SK-N-SH (cell line): ENCODE results near the gene NOP16. TPM values are rescaled to one million over a fixed set of nuclear protein-coding genes. Genes with fewer than 3 reads are reported as not detected.

Source experiments
- CTCF ChIA-PET: fragments of 300-600, 350-600 bp; formaldehyde crosslinking; extraction: SDS; loops from one replicate; lab custom pipeline; 2021; lab: Yijun Ruan, JAX
- POLR2A ChIA-PET: fragments of 350-600 bp; sonication (Branson Sonifier 250); formaldehyde crosslinking; extraction: SDS; loops from one replicate; lab custom pipeline; 2020; ENCODE audit warnings: antibody characterized with exemption, inconsistent platforms; lab: Yijun Ruan, JAX
- DNase-seq: peaks from one replicate; pipeline ENCODE4 v3.0.0; 2012
- H2AFZ ChIP-seq: fragments of 200-600 bp; sonication (generic); 2 replicates; pipeline ENCODE4 v1.8.1; 2016; ENCODE audit warnings: antibody characterized with exemption, mild to moderate bottlenecking, low read depth
- H3F3A ChIP-seq: fragments of 200-600 bp; sonication (generic); replicated peaks from 2 replicates; pipeline ENCODE3; 2016; ENCODE audit warnings: antibody characterized with exemption, mild to moderate bottlenecking; ENCODE audit not compliant: insufficient read depth
- H3K27ac ChIP-seq, 2 experiments: fragments of 200-500 bp in 1 of 2; fragments of 200-600 bp in 1 of 2; sonication (Bioruptor generic) in 1 of 2; sonication (generic), shearing (Covaris generic) in 1 of 2; 2 replicates each; pipeline versions ENCODE4 v1.5.1 to v1.6.1; 2014 to 2016; ENCODE audit warnings: low read depth in 2 of 2, inconsistent platforms in 1 of 2, low read length in 1 of 2, mild to moderate bottlenecking in 1 of 2, mixed read lengths in 1 of 2
- H3K27me3 ChIP-seq: fragments of 200-600 bp; sonication (generic), shearing (Covaris generic); 2 replicates; pipeline ENCODE4 v1.6.1; 2016; ENCODE audit warnings: mixed run types; ENCODE audit not compliant: insufficient read depth
- H3K36me3 ChIP-seq, 2 experiments: fragments of 200-500 bp in 1 of 2; fragments of 200-600 bp in 1 of 2; sonication (Bioruptor generic) in 1 of 2; sonication (generic) in 1 of 2; replicated peaks in 1 of 2; 2 replicates each; pipeline versions ENCODE3 to v1.5.1; 2014 to 2016; ENCODE audit warnings: low read length in 1 of 2, mild to moderate bottlenecking in 1 of 2; ENCODE audit not compliant: insufficient read depth in 2 of 2, control insufficient read depth in 1 of 2
- H3K4me1 ChIP-seq, 2 experiments: fragments of 200-500 bp in 1 of 2; fragments of 200-600 bp in 1 of 2; sonication (Bioruptor generic) in 1 of 2; sonication (generic), shearing (Covaris generic) in 1 of 2; 2 replicates each; pipeline versions ENCODE4 v1.5.1 to v1.6.1; 2014 to 2016; ENCODE audit warnings: low read depth in 1 of 2, low read length in 1 of 2, mixed run types in 1 of 2; ENCODE audit not compliant: insufficient read depth in 2 of 2, control insufficient read depth in 1 of 2
- H3K4me2 ChIP-seq: fragments of 200-600 bp; sonication (generic), shearing (Covaris generic); 2 replicates; pipeline ENCODE4 v1.6.1; 2017; ENCODE audit warnings: mixed run types
- H3K4me3 ChIP-seq, 2 experiments: fragments of 200-500 bp in 1 of 2; fragments of 200-600 bp in 1 of 2; sonication (Bioruptor generic) in 1 of 2; sonication (generic), shearing (Covaris generic) in 1 of 2; 2 replicates each; pipeline versions ENCODE4 v1.5.1 to v1.8.1; 2014 to 2016; ENCODE audit warnings: low read depth in 2 of 2, inconsistent platforms in 1 of 2, low read length in 1 of 2, mild to moderate bottlenecking in 1 of 2, mixed read lengths in 1 of 2, moderate library complexity in 1 of 2
- H3K79me2 ChIP-seq: fragments of 200-600 bp; sonication (generic); 2 replicates; pipeline ENCODE4 v1.8.1; 2017; ENCODE audit warnings: mild to moderate bottlenecking; ENCODE audit not compliant: insufficient read depth
- H3K9ac ChIP-seq: fragments of 200-600 bp; sonication (generic); 2 replicates; pipeline ENCODE4 v1.6.1; 2017; ENCODE audit warnings: mixed run types
- H3K9me2 ChIP-seq: fragments of 200-600 bp; sonication (generic); 2 replicates; pipeline ENCODE4 v1.6.1; 2017; ENCODE audit warnings: mixed run types
- H3K9me3 ChIP-seq: fragments of 200-600 bp; sonication (generic); 2 replicates; pipeline ENCODE4 v1.6.1; 2017; ENCODE audit warnings: mixed run types, mild to moderate bottlenecking, moderate library complexity
- H4K20me1 ChIP-seq: fragments of 200-600 bp; sonication (generic); 2 replicates; pipeline ENCODE4 v1.6.1; 2017; ENCODE audit warnings: mild to moderate bottlenecking, mixed run types; ENCODE audit not compliant: insufficient read depth
- CHD2 ChIP-seq: fragments of 150-350 bp; IDR thresholded peaks from 2 replicates; pipeline ENCODE4 v1.6.1; 2018; ENCODE audit warnings: low read length; ENCODE audit not compliant: partially characterized antibody
- ELF1 ChIP-seq: IDR thresholded peaks from 2 replicates; pipeline ENCODE4 v1.4.0; 2012
- EZH2phosphoT487 ChIP-seq: fragments of 200-600 bp; sonication (generic); IDR thresholded peaks from 2 replicates; pipeline ENCODE4 v1.6.1; 2017; ENCODE audit warnings: low read depth, mixed run types, mild to moderate bottlenecking, antibody characterized with exemption, moderate library complexity, borderline replicate concordance
- GATA2 ChIP-seq: sonication (generic); formaldehyde crosslinking; IDR thresholded peaks from 2 replicates; pipeline ENCODE4 v1.5.0; 2020; ENCODE audit warnings: mild to moderate bottlenecking, missing genetic modification reagents
- POLR2AphosphoS5 ChIP-seq: IDR thresholded peaks from 2 replicates; pipeline ENCODE4 v1.6.1; 2012; ENCODE audit warnings: low read depth, low read length
- RAD21 ChIP-seq: IDR thresholded peaks from 2 replicates; pipeline ENCODE4 v1.6.1; 2012; ENCODE audit warnings: mild to moderate bottlenecking, low read length
- RXRA ChIP-seq: IDR thresholded peaks from 2 replicates; pipeline ENCODE4 v1.4.0; 2012; ENCODE audit warnings: low read depth, mild to moderate bottlenecking, borderline replicate concordance
- SIN3A ChIP-seq: IDR thresholded peaks from 2 replicates; pipeline ENCODE4 v1.6.1; 2012; ENCODE audit warnings: low read depth, mild to moderate bottlenecking, low read length, moderate library complexity, borderline replicate concordance
- SMC3 ChIP-seq: IDR thresholded peaks from 2 replicates; pipeline ENCODE4 v1.6.1; 2012; ENCODE audit warnings: low read depth, low read length, improper control_type of control experiment
- TEAD4 ChIP-seq: IDR thresholded peaks from 2 replicates; pipeline ENCODE4 v1.4.0; 2012; ENCODE audit warnings: mild to moderate bottlenecking, borderline replicate concordance; ENCODE audit not compliant: insufficient read depth
- WGBS: methylation state at CpG from one replicate; pipeline ENCODE4 v1.1.6; 2017; ENCODE audit warnings: low lambda C conversion rate; 5-methylcytosine and 5-hydroxymethylcytosine counted together
- polyA plus RNA-seq, 3 experiments: library from polyadenylated mRNA; depleted of rRNA; stranded (reverse); fragments of >200 nt; gene quantifications; 2 replicates each; pipeline ENCODE4 v1.2.3, GENCODE V29; 2012
- TF ChIP-seq, protein P1 (sequence below): IDR thresholded peaks from 2 replicates; pipeline ENCODE4 v1.4.0; 2012; ENCODE audit warnings: low read depth, borderline replicate concordance
- TF ChIP-seq, protein P2 (sequence below): IDR thresholded peaks from 2 replicates; pipeline ENCODE4 v1.4.0; 2012; ENCODE audit warnings: low read depth
- TF ChIP-seq, protein P3 (sequence below): IDR thresholded peaks from 2 replicates; pipeline ENCODE4 v1.4.0; 2012; ENCODE audit warnings: low read depth, borderline replicate concordance

Gene NOP16
- polyA plus RNA-seq, 1 of the 3 experiments (the other 2 are of a cell fraction) = 158 TPM

DNA sequence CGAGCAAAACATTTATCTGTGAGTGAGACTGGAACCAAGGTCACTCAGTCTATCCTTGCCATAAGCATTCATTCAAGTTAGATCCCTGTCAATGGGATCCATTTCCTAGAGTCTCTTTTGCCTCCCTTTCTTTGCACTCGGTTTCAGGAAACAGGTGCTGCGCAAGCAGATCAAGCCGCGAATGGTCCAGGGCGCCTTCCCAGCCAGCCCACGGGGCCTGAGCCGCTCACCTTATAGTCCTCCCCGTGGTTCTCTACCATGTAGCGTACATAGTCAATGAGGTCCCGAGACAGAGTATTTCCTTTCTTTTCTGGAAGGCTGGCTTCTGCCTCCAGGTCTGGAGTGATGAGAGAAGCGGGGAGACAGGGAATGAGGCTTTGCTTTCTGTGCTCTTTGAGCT lies 3.4 kb downstream of the NOP16 start:
- DNase-seq = no peak
- TF ChIP-seq, protein P1, sequence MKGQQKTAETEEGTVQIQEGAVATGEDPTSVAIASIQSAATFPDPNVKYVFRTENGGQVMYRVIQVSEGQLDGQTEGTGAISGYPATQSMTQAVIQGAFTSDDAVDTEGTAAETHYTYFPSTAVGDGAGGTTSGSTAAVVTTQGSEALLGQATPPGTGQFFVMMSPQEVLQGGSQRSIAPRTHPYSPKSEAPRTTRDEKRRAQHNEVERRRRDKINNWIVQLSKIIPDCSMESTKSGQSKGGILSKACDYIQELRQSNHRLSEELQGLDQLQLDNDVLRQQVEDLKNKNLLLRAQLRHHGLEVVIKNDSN = no peak
- no peak for TF ChIP-seq GATA2
- POLR2A ChIA-PET = interaction anchor here (0.7 to 1.7 kb wide), 2 partner anchors 23 to 199 kb away, joined by 5 to 6 read pairs; partner anchors contain the start of gene KIAA1191
- WGBS = over 99% methylated on average over 12 of the region's 12 CpGs
- CTCF ChIA-PET = interaction anchor here (0.7 kb wide), 1 partner anchor 89 kb away, joined by 3 read pairs; no protein-coding TSS in a partner anchor
- Histone ChIP-seq H3F3A (peaks cover 6% of the 10 kb centered on the region), H3K4me1 (peaks cover 0 to 14% of the 10 kb centered on the region in 2 experiments; a peak in 2 of 4 replicates), H3K36me3 (peaks cover 16 to 56% of the 10 kb centered on the region in 2 experiments), H3K79me2 (peaks cover 40% of the 10 kb centered on the region), H3K9me2 (no peaks in the 10 kb centered on the region), H3K27ac (no peak overlapping the region), H3K4me2 (no peak overlapping the region), H3K27me3 (no peaks in the 10 kb centered on the region), H4K20me1 (no peaks in the 10 kb centered on the region), H3K9ac (no peak overlapping the region), H3K9me3 (no peaks in the 10 kb centered on the region), H2AFZ (no peak overlapping the region), H3K4me3 (no peak overlapping the region)

DNA sequence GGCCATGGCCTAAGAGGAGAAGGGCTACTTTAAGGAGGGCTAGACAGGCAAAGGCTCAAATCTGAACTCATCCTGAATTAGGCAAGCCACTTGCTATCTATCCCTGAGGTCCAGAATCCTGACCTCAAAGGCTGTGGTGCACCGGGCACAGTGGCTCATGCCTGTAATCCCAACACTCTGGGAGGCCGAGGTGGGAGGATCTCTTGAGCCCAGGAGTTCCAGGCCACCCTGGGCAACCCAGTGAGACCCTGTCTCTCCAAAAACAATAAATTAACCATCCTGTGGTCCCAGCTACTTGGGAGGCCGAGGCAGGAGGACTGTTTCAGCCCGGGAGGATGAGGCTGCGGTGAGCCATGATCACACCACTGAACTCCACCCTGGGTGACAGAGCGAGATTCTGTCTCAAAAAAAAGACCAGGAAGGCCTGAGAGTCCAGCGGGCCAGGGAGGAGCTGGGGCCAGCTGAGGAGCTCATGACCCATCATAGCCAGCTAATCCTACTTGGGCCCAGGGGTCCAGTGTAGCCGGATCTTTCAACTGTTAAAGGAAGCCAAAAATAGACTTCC lies 4.0 kb downstream of the NOP16 start:
- DNase-seq = no peak
- Histone ChIP-seq H3F3A (peaks cover 5% of the 10 kb centered on the region), H3K4me1 (peaks cover 0 to 12% of the 10 kb centered on the region in 2 experiments; a peak in 2 of 4 replicates), H3K79me2 (peaks cover 35% of the 10 kb centered on the region), H4K20me1 (no peaks in the 10 kb centered on the region), H3K9me3 (no peaks in the 10 kb centered on the region), H3K27ac (no peak overlapping the region), H3K27me3 (no peaks in the 10 kb centered on the region), H3K4me2 (no peak overlapping the region), H3K9me2 (no peaks in the 10 kb centered on the region), H2AFZ (no peak overlapping the region), H3K9ac (no peak overlapping the region), H3K4me3 (no peak overlapping the region), H3K36me3 (peaks cover 20 to 56% of the 10 kb centered on the region in 2 experiments)
- 97% methylated on average over 6 of the region's 8 CpGs for WGBS
- TF ChIP-seq RXRA (no peak), TEAD4 (no peak), EZH2phosphoT487 (no peak), CHD2 (no peak), RAD21 (no peak), ELF1 (no peak), SIN3A (no peak), POLR2AphosphoS5 (no peak), SMC3 (no peak)
- TF ChIP-seq, protein P2, sequence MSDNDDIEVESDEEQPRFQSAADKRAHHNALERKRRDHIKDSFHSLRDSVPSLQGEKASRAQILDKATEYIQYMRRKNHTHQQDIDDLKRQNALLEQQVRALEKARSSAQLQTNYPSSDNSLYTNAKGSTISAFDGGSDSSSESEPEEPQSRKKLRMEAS = no peak
- TF ChIP-seq, protein P3, sequence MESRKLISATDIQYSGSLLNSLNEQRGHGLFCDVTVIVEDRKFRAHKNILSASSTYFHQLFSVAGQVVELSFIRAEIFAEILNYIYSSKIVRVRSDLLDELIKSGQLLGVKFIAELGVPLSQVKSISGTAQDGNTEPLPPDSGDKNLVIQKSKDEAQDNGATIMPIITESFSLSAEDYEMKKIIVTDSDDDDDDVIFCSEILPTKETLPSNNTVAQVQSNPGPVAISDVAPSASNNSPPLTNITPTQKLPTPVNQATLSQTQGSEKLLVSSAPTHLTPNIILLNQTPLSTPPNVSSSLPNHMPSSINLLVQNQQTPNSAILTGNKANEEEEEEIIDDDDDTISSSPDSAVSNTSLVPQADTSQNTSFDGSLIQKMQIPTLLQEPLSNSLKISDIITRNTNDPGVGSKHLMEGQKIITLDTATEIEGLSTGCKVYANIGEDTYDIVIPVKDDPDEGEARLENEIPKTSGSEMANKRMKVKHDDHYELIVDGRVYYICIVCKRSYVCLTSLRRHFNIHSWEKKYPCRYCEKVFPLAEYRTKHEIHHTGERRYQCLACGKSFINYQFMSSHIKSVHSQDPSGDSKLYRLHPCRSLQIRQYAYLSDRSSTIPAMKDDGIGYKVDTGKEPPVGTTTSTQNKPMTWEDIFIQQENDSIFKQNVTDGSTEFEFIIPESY = no peak
- TF ChIP-seq, protein P1 = no peak
- POLR2A ChIA-PET = interaction anchor here (0.7 to 1.7 kb wide), 2 partner anchors 23 to 199 kb away, joined by 5 to 6 read pairs; partner anchors contain the start of gene KIAA1191
- CTCF ChIA-PET = interaction anchor here (0.7 kb wide), 1 partner anchor 89 kb away, joined by 3 read pairs; no protein-coding TSS in a partner anchor
